HG03060 (cell line): Measurements from ENCODE around the gene PTOV1.
A peak's percentile ranks its signal among the peaks of the same experiment; 100 is the strongest.
"Not testable (repeated sequence)": the region's sequence is repeated elsewhere in the genome, so short reads cannot be mapped to it uniquely, and the experiment has no call there.

Source experiments
- ATAC-seq: cut with Tn5 transposase; IDR thresholded peaks from one replicate; pipeline ENCODE4 v1.9.1; 2021; ENCODE audit warnings: low read depth, moderate number of reproducible peaks; ENCODE audit not compliant: unreplicated experiment

Gene PTOV1

GRCh38 chr19:49817964-49818648 lies 32.9 kb upstream of the PTOV1 start, which contains the start of gene MED25:
Gene MED25 (plus strand): TSS chr19:49818289. CDS start chr19:49818342, 53 bp downstream.
- peak; percentile 47 for ATAC-seq

- ATAC-seq, result no peak
These were observed 32.1 kb upstream of the PTOV1 start for GRCh38 chr19:49818649-49819370.

DNA sequence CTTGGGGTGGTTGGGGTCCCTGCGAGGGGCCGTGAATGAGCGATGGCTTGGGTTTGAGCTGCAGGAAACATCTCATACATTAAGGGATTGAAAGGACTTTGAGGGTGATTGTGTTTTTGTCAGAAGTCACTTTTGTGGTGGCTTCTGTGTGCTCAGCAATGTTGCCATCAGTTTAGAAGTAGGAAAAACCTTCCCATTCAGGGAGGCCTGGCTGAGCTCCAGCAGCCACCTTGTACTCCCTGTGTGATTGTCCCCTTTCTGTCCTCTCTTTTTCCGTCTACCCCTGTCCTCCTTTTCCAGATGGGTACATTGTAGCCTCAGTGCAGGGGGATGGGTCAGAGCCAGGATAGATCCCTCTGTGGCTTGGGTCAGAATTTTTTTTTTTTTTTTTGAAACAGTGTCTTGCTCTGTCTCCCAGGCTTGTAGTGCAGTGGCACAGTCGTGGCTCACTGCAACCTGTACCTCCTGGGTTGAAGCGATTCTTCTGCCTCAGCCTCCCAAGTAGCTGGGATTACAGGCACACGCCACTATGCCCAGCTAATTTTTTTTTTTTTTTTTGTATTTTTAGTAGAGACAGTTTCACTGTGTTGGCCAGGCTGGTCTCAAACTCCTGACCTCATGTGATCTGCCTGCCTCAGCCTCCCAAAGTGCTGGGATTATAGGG lies 31.4 kb upstream of the PTOV1 start:
- not testable (repeated sequence) for ATAC-seq

DNA sequence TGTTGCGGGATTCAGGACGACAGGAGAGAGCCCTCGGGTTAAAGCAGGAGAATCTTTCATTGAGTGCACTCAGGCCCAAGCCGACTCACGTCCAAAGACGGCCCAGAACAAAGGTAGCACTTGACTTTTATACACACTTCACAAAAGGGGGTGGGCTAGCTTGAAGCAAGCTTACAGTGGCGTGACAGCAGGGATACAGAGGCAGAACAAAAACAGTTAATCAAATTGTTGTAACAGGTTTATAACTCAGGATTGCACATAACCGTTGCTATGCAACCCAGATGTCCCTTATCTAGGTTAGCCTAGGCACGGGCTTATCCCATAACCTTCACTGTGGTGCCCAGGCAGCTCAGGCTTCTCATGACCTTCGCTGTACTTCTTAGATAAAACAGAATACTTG lies 30.8 kb upstream of the PTOV1 start:
- ATAC-seq, result no peak

GRCh38 chr19:49823472-49823871 lies 27.5 kb upstream of the PTOV1 start:
- ATAC-seq, result no peak

- ATAC-seq, result no peak
These were observed 26.3 kb upstream of the PTOV1 start for GRCh38 chr19:49824662-49825061.

- ATAC-seq, result no peak
These were observed 23.9 kb upstream of the PTOV1 start for GRCh38 chr19:49827034-49827433.

DNA sequence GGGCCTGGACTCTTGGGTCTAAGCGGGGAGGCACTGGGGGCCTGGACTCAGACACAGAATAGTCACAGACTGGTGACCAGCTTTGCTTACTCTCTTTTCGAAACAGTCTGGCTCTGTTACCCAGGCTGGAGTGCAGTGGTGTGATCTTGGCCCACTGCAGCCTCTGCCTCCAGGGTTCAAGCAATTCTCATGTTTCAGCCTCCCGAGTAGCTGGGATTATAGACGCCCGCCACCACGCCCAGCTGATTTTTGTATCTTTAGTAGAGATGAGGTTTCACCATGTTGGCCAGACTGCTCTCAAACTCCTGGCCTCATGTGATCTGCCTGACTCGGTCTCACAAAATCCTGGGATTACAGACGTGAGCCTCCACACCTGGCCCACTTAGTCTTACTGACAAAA lies 21.8 kb upstream of the PTOV1 start:
- ATAC-seq, result no peak

DNA sequence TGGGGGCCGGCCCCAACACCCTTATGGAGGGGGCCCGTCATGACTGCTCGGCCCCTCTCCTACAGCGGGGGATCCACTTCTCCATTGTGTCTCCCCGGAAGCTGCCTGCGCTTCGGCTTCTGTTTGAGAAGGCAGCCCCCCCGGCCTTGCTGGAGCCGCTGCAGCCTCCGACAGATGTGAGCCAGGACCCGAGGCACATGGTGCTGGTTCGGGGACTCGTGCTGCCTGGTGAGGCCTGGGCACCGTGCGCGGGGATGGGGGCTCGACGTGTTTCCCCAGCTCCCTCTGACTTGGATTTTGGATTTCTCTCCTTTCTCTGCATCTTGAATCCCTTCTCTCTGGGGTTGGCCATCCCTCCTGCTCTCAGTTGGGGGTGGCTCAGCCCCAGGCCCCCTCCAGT lies 21.2 kb upstream of the PTOV1 start:
- no peak for ATAC-seq

DNA sequence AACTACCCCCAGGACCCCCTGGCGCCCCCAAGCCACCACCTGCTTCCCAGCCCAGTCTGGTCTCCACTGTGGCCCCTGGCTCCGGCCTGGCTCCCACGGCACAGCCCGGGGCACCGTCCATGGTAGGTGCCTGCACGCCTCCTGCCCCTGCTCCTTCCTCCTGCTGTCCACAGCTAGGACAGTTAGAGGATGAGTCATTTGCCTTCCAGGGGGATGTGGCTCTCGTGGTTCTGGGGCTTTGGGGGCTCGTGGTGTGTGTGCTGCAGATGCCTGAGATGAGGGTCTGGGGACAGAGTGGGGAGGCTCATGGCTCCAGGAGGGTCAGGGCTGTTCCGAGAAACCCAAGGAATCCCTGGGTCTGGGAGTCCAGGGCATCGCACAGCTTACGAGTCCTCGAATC lies 20.2 kb upstream of the PTOV1 start:
- ATAC-seq, result no peak

DNA sequence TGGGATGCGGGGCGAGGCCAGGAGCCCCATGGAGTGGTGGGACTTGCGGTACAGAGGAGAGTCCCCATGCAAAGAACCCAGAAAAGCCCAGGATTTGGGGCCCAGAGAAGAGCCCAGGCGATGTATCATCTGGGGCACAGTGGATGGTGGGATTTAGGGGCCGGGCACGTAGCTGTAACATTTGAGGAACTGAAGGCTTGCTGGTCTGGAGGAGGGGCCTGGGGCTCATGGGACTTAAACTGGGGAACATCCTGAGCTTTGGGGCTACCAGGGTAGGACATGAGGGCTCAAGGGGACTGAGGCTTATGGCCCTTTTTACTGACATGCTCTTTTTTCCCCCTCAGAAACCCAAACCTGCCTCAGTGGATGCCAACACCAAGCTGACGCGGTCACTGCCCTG lies 19.4 kb upstream of the PTOV1 start:
- no peak for ATAC-seq

DNA sequence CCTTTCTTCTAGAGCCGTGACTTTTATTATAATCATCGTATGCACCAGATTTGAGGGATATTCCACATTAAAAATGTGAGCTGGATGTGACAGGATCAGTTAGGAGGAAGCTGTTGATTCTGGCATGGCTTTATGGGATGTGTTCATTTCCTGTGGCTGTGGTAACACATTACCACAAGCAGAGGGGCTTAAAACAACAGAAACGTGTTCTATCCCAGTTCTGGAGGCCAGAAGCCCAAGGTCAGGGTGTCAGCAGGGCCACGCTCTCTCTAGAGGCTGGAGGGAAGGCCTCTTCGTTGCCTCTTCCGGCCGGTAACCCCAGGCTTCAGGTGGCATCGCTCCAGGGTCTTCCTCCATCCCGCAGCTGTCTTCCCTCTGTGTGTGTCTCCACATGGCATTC lies 18.4 kb upstream of the PTOV1 start:
- no peak for ATAC-seq

GRCh38 chr19:49833599-49833998 lies 17.4 kb upstream of the PTOV1 start:
- no peak for ATAC-seq

GRCh38 chr19:49835562-49835961 lies 15.4 kb upstream of the PTOV1 start:
- ATAC-seq, result no peak

DNA sequence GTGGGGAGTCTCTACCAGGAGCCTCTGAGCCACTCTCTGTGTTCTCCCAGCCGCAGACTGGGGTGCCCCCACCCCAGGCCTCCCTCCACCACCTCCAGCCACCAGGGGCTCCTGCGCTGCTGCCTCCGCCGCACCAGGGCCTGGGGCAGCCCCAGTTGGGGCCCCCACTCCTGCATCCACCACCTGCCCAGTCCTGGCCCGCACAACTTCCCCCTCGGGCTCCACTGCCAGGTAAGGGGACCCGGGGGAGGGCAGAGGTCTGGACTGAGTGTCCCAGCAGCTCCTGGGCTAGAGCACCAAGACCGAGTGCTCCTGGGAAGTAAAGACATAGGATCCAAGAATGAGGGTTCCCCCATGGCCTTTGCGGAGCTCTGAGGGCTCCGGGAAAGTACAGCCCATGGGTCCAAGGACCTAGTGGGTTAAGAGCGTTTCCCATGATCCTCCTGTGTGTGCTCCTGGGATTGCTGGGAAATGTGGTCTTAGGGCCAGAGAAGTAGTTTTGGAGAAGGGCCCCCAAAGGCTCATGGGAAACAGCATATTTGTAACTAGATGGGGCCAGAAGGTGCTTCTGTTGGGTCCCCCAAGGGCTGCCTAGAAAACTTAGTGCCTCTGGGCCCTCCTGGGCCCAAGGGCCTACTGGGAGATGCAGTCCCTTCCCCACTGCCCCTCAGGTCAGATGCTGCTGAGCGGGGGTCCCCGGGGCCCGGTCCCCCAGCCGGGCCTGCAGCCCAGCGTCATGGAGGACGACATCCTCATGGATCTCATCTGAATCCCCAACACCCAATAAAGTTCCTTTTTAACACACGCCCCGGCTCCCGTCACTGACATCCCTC lies 14.6 kb upstream of the PTOV1 start:
- ATAC-seq, result no peak

DNA sequence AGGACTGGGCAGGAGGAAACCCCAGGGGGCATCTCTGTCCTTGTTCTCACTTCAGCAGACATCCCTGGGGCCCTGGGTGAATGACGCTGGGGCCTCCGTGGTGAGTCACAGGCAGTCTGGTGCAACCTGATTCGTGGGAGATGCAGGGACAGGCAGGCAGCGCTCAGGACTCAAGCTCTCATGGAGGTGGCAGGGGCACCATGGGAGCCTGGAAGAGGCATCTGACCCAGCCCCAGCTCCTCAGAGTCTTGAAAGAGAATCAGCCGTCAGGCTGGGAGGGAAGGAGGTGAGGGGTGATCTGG lies 14.0 kb upstream of the PTOV1 start:
- ATAC-seq, result no peak

DNA sequence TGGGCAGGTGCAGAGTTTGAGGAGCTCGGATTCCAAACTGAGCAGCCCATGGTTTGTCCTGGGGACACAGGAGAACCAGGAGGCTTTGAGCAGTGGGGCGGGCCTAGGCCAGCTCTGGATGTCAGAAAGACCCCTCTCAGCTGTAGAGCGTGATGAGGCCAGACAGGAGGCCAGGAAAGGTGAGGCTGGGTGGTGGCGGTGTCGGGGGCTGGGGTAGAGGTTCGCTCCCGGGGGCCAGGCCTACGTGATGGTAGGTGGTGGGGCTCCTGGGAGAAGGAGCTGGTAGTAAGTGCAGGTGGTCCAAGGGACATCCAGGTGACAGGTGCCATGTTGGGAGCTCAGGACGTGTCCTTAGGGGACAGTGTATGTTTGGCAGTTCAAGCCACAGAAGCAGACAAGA lies 13.5 kb upstream of the PTOV1 start:
- no peak for ATAC-seq

DNA sequence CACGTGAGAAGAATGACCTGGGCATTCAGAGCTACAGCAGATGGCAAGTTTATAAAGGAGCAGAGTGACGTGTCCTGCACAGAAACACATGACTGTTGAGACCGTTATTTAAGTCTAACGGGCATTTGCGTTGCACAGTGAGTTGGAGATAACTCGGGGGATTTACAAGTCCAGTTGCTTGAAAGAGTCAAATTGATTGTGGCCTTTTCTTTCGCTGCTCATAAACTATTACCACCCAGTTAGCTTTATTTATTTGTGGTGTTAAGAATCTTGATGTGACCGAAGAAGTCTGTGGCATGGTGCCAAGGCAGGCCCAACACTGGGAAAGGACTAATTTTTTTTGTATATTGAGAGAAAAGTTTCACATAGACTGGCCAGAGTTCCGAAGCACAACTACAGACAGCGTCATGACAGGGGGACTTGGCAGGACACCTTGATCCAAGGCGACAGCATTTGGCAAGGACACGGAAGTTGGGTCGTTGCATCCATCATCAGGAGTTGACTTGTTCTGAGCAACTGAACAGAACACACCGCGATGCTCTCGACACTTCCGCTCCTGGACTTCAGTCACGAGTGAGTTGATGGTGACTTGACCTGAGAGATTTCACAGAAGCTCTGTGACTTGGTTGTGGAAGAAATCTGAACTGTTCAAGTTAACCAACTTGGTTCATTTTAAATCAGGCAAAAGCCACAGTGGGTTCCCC lies 11.9 kb upstream of the PTOV1 start:
- ATAC-seq, result no peak

- ATAC-seq, result no peak
These were observed 11.2 kb upstream of the PTOV1 start for GRCh38 chr19:49839713-49840112.

DNA sequence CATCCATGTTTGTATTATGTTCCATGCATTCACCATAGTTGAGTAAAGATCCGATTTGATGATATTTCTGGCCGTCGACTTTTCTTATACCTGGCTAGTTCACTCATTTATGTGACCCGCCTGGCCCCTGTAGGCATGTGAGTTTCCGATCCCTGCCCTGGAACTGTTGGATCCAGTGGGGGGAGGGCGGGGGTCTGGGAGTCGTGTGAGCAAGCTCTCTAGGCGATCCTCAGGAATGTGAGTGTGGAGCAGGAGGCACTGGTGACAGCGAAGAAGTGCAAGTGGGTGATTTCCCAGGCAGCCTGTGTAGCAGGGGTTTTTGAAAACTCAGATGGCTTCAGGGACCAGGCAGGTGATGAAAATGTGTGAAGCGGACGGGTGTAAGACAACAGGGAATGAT lies 10.6 kb upstream of the PTOV1 start:
- no peak for ATAC-seq
